Neural cell (in vitro differentiated cells): ENCODE results near the gene PDE7B. TPM values are rescaled to one million over a fixed set of nuclear protein-coding genes. Genes with fewer than 3 reads are reported as not detected.

Experiments used
- H2AFZ ChIP-seq: fragments of 200-600, 300-800 bp; sonication (generic), shearing (Covaris generic); 2 replicates; pipeline ENCODE4 v1.6.0; 2014; ENCODE audit warnings: low read depth, mild to moderate bottlenecking, antibody characterized with exemption, low read length, moderate library complexity
- H3F3A ChIP-seq: fragments of 200-600 bp; shearing (Covaris generic); 2 replicates; pipeline ENCODE4 v1.6.1; 2016; ENCODE audit warnings: mild to moderate bottlenecking, moderate library complexity, mixed read lengths, antibody characterized with exemption, low read length; ENCODE audit not compliant: insufficient read depth, poor library complexity, severe bottlenecking
- H3K27ac ChIP-seq: fragments of 200-600, 300-800 bp; sonication (generic), shearing (Covaris generic); 2 replicates; pipeline ENCODE4 v1.5.1; 2014; ENCODE audit warnings: mild to moderate bottlenecking, low read length, moderate library complexity
- H3K27me3 ChIP-seq: fragments of 300-800, 200-600 bp; sonication (generic), shearing (Covaris generic); 2 replicates; pipeline ENCODE4 v1.6.0; 2014; ENCODE audit warnings: mild to moderate bottlenecking, low read depth, low read length, moderate library complexity; ENCODE audit not compliant: insufficient read depth
- H3K36me3 ChIP-seq: fragments of 300-800, 200-600 bp; sonication (generic), shearing (Covaris generic); 2 replicates; pipeline ENCODE4 v1.5.1; 2014; ENCODE audit warnings: mild to moderate bottlenecking, antibody characterized with exemption, low read length, moderate library complexity; ENCODE audit not compliant: insufficient read depth
- H3K4me2 ChIP-seq: fragments of 300-800, 200-600 bp; sonication (generic), shearing (Covaris generic); 2 replicates; pipeline ENCODE4 v1.6.0; 2014; ENCODE audit warnings: mild to moderate bottlenecking, low read length
- H3K4me3 ChIP-seq: fragments of 300-800, 200-600 bp; sonication (generic), shearing (Covaris generic); 2 replicates; pipeline ENCODE4 v1.5.1; 2014; ENCODE audit warnings: mild to moderate bottlenecking, low read length, moderate library complexity
- H3K79me2 ChIP-seq: fragments of 200-600 bp; shearing (Covaris generic); replicated peaks from 2 replicates; pipeline ENCODE4 v1.6.0; 2014; ENCODE audit warnings: mild to moderate bottlenecking, low read length, moderate library complexity; ENCODE audit not compliant: insufficient read depth
- H3K9ac ChIP-seq: fragments of 300-800, 200-600 bp; sonication (generic), shearing (Covaris generic); 2 replicates; pipeline ENCODE4 v1.6.1; 2016; ENCODE audit warnings: mild to moderate bottlenecking, low read length, mixed read lengths
- H3K9me2 ChIP-seq: fragments of 200-600 bp; shearing (Covaris generic); 2 replicates; pipeline ENCODE4 v1.6.1; 2016; ENCODE audit warnings: mild to moderate bottlenecking, low read length, mixed read lengths; ENCODE audit not compliant: insufficient read depth
- H3K9me3 ChIP-seq: fragments of 200-600, 300-800 bp; sonication (generic), shearing (Covaris generic); 2 replicates; pipeline ENCODE4 v1.6.1; 2016; ENCODE audit warnings: mild to moderate bottlenecking, mixed run types, low read length, moderate library complexity, mixed read lengths
- H4K20me1 ChIP-seq: fragments of 200-600 bp; shearing (Covaris generic); 2 replicates; pipeline ENCODE4 v1.6.1; 2016; ENCODE audit warnings: mild to moderate bottlenecking, mixed run types; ENCODE audit not compliant: insufficient read depth
- EP300 ChIP-seq: fragments of 450-650 bp; conservative IDR thresholded peaks from 2 replicates; pipeline ENCODE4 v1.6.1; 2014; ENCODE audit warnings: antibody characterized with exemption, mild to moderate bottlenecking, moderate library complexity; ENCODE audit not compliant: poor library complexity, severe bottlenecking
- EZH2 ChIP-seq: fragments of 200-600, 300-800 bp; shearing (Covaris generic), sonication (generic); IDR thresholded peaks from 2 replicates; pipeline ENCODE4 v1.6.1; 2014; ENCODE audit warnings: antibody characterized with exemption, low read length, borderline replicate concordance, mild to moderate bottlenecking; ENCODE audit not compliant: insufficient read depth, poor library complexity, severe bottlenecking
- MXI1 ChIP-seq: fragments of 450-650 bp; conservative IDR thresholded peaks from 2 replicates; pipeline ENCODE4 v1.6.1; 2014; ENCODE audit warnings: antibody characterized with exemption, mild to moderate bottlenecking; ENCODE audit not compliant: poor library complexity, severe bottlenecking
- POLR2AphosphoS5 ChIP-seq: IDR thresholded peaks from 2 replicates; pipeline ENCODE4 v1.6.1; 2012
- RAD21 ChIP-seq: fragments of 450-650 bp; conservative IDR thresholded peaks from 2 replicates; pipeline ENCODE4 v1.6.1; 2014; ENCODE audit warnings: antibody characterized with exemption, mild to moderate bottlenecking, moderate library complexity
- SMC3 ChIP-seq: fragments of 450-650 bp; conservative IDR thresholded peaks from 2 replicates; pipeline ENCODE4 v1.6.1; 2014; ENCODE audit warnings: antibody characterized with exemption, mild to moderate bottlenecking, moderate library complexity; ENCODE audit not compliant: poor library complexity
- TAF1 ChIP-seq: IDR thresholded peaks from 2 replicates; pipeline ENCODE4 v1.6.1; 2012; ENCODE audit warnings: low read depth
- polyA plus RNA-seq: library from polyadenylated mRNA; depleted of rRNA; stranded (reverse); fragments of >200 nt; gene quantifications from 2 replicates; pipeline ENCODE4 v1.2.3, GENCODE V29; 2014
- TF ChIP-seq, protein P1 (sequence below): fragments of 450-650 bp; IDR thresholded peaks from 2 replicates; pipeline ENCODE4 v1.5.1; 2014; ENCODE audit warnings: antibody characterized with exemption, mild to moderate bottlenecking, moderate library complexity; ENCODE audit not compliant: poor library complexity, severe bottlenecking
- TF ChIP-seq, protein P2 (sequence below): IDR thresholded peaks from 2 replicates; pipeline ENCODE4 v1.6.1; 2012; ENCODE audit warnings: borderline replicate concordance

PDE7B gene
- polyA plus RNA-seq, 1 donor from 2014 or later = 5.9 TPM

DNA sequence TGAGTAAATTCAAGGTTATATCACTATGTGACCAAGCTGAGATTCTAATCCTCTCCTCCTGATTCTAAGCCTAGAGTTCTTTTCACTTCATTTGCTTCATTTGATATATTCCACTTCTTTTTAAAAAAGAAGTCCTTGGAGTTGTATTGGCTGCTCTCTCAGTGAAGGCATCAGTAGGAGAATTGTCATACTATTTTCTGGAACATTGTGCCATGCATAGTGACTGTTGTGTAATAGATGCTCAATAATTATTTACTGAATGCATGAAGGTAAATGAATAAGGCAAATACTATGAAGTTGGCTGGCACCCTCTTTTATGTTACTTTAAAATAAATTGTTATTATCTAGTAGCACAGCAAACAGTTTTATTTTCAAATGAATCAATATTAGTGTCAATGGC is 209.3 kb downstream of the PDE7B start:
- Histone ChIP-seq H4K20me1 (no peaks in the 10 kb centered on the region), H3K9me3 (no peaks in the 10 kb centered on the region), H3K79me2 (no peaks in the 10 kb centered on the region), H3F3A (no peaks in the 10 kb centered on the region), H2AFZ (no peak overlapping the region), H3K9me2 (no peaks in the 10 kb centered on the region), H3K9ac (no peak overlapping the region), H3K4me3 (no peak overlapping the region), H3K36me3 (no peaks in the 10 kb centered on the region), H3K27me3 (no peaks in the 10 kb centered on the region), H3K4me2 (no peak overlapping the region), H3K27ac (no peak overlapping the region)
- TF ChIP-seq POLR2AphosphoS5 (no peak), EP300 (no peak), RAD21 (no peak), MXI1 (no peak), EZH2 (no peak), SMC3 (no peak), TAF1 (no peak)
- TF ChIP-seq, protein P1, sequence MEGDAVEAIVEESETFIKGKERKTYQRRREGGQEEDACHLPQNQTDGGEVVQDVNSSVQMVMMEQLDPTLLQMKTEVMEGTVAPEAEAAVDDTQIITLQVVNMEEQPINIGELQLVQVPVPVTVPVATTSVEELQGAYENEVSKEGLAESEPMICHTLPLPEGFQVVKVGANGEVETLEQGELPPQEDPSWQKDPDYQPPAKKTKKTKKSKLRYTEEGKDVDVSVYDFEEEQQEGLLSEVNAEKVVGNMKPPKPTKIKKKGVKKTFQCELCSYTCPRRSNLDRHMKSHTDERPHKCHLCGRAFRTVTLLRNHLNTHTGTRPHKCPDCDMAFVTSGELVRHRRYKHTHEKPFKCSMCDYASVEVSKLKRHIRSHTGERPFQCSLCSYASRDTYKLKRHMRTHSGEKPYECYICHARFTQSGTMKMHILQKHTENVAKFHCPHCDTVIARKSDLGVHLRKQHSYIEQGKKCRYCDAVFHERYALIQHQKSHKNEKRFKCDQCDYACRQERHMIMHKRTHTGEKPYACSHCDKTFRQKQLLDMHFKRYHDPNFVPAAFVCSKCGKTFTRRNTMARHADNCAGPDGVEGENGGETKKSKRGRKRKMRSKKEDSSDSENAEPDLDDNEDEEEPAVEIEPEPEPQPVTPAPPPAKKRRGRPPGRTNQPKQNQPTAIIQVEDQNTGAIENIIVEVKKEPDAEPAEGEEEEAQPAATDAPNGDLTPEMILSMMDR = no peak
- TF ChIP-seq, protein P2, sequence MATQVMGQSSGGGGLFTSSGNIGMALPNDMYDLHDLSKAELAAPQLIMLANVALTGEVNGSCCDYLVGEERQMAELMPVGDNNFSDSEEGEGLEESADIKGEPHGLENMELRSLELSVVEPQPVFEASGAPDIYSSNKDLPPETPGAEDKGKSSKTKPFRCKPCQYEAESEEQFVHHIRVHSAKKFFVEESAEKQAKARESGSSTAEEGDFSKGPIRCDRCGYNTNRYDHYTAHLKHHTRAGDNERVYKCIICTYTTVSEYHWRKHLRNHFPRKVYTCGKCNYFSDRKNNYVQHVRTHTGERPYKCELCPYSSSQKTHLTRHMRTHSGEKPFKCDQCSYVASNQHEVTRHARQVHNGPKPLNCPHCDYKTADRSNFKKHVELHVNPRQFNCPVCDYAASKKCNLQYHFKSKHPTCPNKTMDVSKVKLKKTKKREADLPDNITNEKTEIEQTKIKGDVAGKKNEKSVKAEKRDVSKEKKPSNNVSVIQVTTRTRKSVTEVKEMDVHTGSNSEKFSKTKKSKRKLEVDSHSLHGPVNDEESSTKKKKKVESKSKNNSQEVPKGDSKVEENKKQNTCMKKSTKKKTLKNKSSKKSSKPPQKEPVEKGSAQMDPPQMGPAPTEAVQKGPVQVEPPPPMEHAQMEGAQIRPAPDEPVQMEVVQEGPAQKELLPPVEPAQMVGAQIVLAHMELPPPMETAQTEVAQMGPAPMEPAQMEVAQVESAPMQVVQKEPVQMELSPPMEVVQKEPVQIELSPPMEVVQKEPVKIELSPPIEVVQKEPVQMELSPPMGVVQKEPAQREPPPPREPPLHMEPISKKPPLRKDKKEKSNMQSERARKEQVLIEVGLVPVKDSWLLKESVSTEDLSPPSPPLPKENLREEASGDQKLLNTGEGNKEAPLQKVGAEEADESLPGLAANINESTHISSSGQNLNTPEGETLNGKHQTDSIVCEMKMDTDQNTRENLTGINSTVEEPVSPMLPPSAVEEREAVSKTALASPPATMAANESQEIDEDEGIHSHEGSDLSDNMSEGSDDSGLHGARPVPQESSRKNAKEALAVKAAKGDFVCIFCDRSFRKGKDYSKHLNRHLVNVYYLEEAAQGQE = no peak

DNA sequence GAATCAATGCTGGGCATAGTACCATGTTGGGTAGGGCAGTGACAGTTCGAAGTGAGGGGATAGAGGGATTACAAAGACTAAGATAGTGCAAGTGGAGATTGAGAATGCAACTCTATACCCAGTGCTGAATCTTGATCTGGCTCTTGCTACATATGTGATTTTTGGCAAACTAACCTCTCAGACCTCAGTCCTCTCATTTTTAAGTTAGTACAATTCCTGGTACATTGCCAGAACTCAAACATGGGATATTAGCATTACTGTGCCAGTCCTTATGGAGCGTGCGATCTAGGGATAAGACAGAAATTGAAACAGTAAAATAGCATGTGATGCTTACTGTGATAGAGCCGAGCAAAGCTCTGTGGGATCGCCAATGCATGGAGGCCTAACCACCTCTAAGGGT is 210.2 kb downstream of the PDE7B start:
- Histone ChIP-seq H4K20me1 (no peaks in the 10 kb centered on the region), H3K27me3 (no peaks in the 10 kb centered on the region), H3K4me2 (no peak overlapping the region), H3K9ac (no peak overlapping the region), H3K9me3 (no peaks in the 10 kb centered on the region), H3K9me2 (no peaks in the 10 kb centered on the region), H3F3A (no peaks in the 10 kb centered on the region), H3K79me2 (no peaks in the 10 kb centered on the region), H3K36me3 (no peaks in the 10 kb centered on the region), H2AFZ (no peak overlapping the region), H3K27ac (no peak overlapping the region), H3K4me3 (no peak overlapping the region)
- TF ChIP-seq SMC3 = no peak
- no peak for TF ChIP-seq EP300
- TF ChIP-seq MXI1 = no peak
- TF ChIP-seq EZH2 = no peak
- TF ChIP-seq, protein P2 = no peak
- TF ChIP-seq POLR2AphosphoS5 = no peak
- TF ChIP-seq TAF1 = no peak
- no peak for TF ChIP-seq RAD21
- TF ChIP-seq, protein P1 = no peak
